Islet precursor cell (in vitro differentiated cells): ENCODE measurements around the gene WDR18.

Experiments used
- DNase-seq: peaks from one replicate; pipeline ENCODE4 v3.0.0-alpha.2; 2018

WDR18 gene, protein sequence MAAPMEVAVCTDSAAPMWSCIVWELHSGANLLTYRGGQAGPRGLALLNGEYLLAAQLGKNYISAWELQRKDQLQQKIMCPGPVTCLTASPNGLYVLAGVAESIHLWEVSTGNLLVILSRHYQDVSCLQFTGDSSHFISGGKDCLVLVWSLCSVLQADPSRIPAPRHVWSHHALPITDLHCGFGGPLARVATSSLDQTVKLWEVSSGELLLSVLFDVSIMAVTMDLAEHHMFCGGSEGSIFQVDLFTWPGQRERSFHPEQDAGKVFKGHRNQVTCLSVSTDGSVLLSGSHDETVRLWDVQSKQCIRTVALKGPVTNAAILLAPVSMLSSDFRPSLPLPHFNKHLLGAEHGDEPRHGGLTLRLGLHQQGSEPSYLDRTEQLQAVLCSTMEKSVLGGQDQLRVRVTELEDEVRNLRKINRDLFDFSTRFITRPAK

DNA sequence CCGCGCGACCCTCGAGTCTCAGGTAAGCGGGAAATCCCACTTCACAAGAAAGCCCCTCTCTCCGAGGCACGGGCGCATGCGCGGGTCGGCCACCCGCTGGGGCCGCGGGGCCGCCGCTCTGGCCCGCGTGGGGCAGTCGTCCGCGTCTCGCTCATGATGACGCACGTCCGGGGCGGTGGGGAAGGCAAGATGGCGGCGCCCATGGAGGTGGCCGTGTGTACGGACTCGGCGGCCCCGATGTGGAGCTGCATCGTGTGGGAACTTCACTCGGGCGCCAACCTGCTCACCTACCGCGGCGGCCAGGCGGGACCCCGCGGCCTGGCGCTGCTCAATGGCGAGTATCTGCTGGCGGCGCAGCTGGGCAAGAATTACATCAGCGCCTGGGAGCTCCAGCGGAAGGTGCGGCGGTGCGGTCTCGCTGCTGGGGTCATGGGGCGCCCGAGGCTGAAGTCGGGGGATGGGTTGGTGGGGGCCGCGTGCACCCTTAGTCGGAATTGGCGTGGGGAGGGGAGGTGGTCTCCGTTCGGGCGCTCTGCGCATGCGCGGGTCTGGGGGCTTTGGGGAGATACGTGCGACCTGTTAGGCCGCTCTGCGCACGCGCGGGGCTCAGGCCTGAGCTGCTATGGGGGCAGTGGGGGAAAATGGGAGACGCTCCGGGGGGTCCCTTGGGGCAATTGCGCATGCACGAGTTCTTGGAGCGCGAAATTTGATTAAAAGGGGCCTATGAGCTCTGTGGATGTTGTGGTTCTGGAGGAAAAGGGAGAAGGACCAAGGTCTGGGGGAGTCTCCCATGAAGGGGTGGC lies at the start of gene WDR18:
Gene WDR18 (plus strand): TSS at position 181 of the 803 bp plus-strand sequence. CDS start 9 bp downstream, at position 190.
- peak; percentile 93 for DNase-seq

DNA sequence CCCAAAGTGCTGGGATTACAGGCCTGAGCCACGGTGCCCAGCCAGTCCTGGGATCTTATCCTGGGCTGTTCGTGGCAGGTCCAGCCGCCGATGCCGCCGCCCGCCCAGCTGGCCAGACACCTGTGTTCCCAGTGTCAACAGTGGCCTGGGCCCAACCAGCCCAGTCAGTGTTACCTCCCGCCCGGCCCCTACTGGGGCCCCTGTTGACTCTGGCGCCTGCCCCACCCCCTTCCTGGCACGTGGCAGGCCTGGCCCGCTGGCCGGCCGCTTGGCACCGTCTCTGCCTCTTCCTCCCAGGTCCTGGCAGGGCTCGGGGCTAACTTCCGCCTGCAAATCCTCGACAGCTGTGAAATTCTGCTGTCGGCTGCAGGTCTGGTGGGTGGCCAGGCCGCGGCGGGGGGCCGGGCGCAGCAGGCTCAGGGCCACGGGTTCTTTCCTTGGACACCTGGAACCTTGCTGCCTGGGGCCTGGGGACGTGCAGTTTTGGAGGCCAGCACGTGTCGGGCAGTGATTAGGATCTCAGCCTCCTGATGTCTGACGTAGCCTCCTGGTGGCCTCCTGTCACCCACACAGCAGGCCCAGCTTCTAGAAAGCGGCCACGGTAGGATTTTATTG lies 49.2 kb upstream of the WDR18 start:
- DNase-seq = no peak

DNA sequence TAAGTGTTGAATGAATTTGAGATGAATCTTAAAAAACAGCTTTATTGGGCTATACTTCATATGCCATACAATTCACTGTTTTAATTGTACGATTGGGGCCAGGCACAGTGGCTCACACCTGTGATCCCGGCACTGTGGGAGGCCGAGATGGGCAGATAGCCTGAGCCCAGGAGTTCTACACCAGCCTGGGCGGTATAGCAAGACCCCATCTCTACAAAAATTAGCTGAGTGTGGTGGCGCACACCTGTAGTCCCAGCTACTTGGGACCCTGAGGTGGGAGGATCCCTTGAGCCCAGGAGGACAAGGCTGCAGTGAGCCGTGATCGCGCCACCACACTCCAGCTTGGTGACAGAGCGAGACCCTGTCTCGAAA lies 48.0 kb upstream of the WDR18 start:
- no peak for DNase-seq

- no peak for DNase-seq
These were observed 46.9 kb upstream of the WDR18 start for GRCh38 chr19:937259-937694.

GRCh38 chr19:938233-938923 lies 45.8 kb upstream of the WDR18 start:
- DNase-seq = no peak

GRCh38 chr19:939439-939838 lies 44.7 kb upstream of the WDR18 start:
- no peak for DNase-seq

GRCh38 chr19:939922-940321 lies 44.2 kb upstream of the WDR18 start:
- DNase-seq = no peak

DNA sequence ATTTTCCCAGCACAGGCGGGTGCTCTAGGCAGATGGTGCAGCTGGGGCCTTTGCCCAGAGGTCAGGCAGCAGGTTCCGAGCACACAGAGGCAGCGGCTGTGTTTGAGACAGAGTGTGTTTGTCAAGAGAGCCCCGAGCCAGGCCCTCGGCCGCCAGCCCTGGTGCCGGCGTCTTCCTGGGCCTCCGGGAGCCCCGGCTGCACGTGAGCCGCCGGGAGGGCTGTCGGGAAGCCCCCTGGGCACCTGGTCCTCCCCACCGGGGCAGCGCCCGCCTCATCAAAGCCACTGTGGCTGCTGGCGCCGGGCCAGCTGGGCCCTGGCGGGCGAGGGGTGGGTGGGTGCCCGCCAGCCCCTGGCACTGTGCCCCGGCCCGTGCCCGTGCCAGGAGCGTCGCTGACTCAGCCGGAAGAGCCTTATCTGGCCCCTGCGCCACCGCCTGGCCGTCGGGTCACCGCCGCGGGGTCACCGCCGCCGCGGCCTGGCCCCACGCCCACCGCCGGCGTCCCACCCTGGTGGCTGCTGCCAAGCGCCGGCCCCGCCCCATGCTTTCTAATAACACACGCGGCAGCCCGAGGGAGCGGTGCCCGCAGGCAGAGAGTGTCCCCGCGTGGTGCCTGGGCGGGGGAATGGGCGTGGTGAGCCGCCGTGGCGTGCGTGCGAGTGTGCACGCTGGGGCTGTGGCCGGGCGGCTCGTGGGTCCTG lies 43.4 kb upstream of the WDR18 start:
- no peak for DNase-seq

GRCh38 chr19:941292-942132 lies 42.6 kb upstream of the WDR18 start:
- DNase-seq = no peak

- DNase-seq = no peak
These were observed 42.0 kb upstream of the WDR18 start for GRCh38 chr19:942133-942645.

GRCh38 chr19:943551-944170 lies 40.5 kb upstream of the WDR18 start:
- no peak for DNase-seq

GRCh38 chr19:944171-944567 lies 40.0 kb upstream of the WDR18 start:
- no peak for DNase-seq

- no peak for DNase-seq
These were observed 39.4 kb upstream of the WDR18 start for GRCh38 chr19:944663-945241.

- DNase-seq = peak; percentile 49
These were observed 38.5 kb upstream of the WDR18 start for GRCh38 chr19:945401-946252.

DNA sequence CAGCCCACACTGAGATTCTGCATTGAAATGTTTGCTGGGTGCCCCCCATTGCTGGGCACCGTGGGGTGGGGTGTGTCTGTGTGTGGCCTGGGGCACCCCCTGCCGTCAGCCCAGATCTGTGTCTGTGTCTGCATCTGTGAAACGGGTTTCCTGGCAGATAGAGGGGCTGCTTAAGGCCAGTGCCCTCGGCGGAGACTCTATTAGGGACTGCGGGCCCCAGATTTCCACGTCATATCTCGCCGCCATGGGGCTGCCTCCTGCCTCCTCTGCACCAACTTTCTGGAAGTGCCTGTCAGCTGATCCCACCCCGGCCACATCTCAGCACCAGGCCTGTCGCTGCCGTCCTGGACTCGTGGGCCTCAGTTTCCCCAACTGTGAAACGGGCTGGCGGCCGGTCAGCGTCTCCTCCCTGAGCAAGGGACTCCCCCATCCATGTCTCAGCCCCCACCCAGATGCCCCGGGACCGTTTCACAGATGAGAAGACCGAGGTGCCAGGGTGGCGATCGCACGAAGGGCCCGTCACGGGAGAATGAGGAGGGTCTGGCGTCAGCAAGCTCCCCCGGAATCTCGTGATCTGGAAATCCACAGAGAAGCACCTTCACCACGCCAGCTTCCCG lies 36.9 kb upstream of the WDR18 start:
- peak; percentile 43 for DNase-seq

DNA sequence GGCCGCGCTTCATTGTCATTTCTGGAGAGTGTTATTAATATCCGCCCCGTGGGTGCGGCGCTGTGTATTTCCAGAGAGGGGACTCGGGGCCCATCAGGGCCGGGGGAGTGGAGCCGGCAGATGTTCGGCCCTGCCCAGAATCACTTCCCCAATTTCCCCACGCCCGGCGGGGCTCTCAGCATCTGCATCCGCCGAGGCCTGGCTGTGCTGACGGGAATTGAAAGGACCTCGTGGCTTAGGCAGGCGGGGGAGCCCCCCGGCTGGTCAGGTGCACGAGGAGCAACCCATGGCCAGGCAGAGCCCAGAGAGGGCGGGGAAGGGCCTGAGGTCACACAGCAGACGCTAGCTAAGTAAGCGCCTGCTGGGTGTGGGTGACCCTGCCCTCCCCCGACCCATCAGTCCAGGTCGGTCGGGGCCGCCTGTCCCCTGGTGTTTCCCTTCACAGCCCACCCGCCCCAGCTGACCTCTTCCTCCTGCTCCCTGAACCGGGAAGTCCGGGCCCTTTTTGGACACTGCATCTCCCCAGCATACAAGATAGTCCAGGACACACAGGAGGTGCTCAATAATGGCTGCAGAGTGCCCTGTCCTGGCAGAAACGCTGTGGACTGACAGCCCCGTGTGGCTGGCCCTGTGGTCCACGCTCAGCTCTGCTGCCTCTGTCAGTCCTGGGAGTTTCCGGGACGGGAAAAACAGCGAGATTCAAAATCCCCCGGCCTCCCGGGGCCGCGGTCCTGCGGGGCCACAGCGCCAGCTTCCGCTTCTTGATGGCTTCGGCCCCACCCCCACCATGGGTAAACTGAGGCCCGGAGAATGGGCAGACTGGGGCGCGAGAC lies 36.2 kb upstream of the WDR18 start:
- peak; percentile 49 for DNase-seq

DNA sequence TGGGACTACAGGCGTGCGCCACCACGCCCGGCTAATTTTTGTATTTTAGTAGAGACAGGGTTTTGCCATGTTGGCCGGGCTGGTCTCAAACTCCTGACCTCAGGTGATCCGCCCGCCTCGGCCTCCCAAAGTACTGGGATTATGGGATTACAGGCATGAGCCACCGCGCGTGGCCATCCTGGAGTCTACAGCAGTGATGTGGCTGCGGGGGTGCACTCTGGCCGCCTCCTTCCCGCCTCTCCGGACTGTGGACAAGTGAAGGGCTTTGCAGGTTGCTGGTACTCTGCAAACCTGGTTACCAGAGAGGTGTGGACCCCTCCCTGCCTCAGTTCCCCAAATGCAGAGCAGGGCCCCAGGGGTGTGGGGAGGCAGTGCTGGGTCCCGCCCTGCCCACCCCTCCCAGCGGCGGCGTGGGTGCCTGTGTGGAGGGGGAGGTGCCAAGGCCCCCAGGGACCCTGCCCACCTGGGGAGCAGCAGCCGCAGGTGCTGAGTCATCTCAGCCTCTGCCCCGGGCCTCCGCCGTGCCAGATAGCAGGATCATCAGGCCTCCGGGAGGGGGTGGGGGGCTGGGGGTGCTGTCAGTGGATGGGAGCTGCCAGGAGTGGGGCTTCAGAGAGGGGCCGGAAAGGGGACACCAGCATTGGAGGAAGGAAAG lies 35.2 kb upstream of the WDR18 start:
- DNase-seq = peak; percentile 45
